Caco-2 (cell line): ENCODE measurements around the gene PTH1R. TPM values are rescaled to one million over a fixed set of nuclear protein-coding genes. Genes with fewer than 3 reads are reported as not detected.

Source experiments
- BruUV-seq: library from RNA; stranded (reverse); fragments of 400-500 nt; replicated peaks from 2 replicates; lab custom pipeline; 2021; lab: Mats Ljungman, UMichigan
- CTCF ChIA-PET: fragments of 300-600 bp; sonication (Branson Sonifier 250); formaldehyde crosslinking; loops from one replicate; lab custom pipeline; 2022; ENCODE audit warnings: antibody characterized with exemption; lab: Charles Lee
- POLR2A ChIA-PET: fragments of 300-600 bp; sonication (Branson Sonifier 250); formaldehyde crosslinking; loops from one replicate; lab custom pipeline; 2022; ENCODE audit warnings: antibody characterized with exemption; lab: Charles Lee
- DNase-seq, 2 experiments: peaks; one replicate each; pipeline versions ENCODE4 v3.0.0 to v3.0.0-alpha.2; 2020 to 2022
- H3K27me3 ChIP-seq: replicated peaks from 2 replicates; pipeline ENCODE4 v1.6.0; 2011; ENCODE audit warnings: low read length; ENCODE audit not compliant: control insufficient read depth, insufficient read depth
- H3K36me3 ChIP-seq: 2 replicates; pipeline ENCODE4 v1.5.1; 2011; ENCODE audit warnings: low read length; ENCODE audit not compliant: control insufficient read depth, insufficient read depth
- H3K4me1 ChIP-seq: fragments of 250-450 bp; sonication (Bioruptor Pico); 2 replicates; pipeline ENCODE4 v1.5.1; 2020; ENCODE audit warnings: mild to moderate bottlenecking
- H3K4me3 ChIP-seq: 2 replicates; pipeline ENCODE4 v1.5.1; 2011; ENCODE audit warnings: low read depth, mild to moderate bottlenecking, control low read depth, low read length
- H3K9me3 ChIP-seq: fragments of 250-450 bp; sonication (Bioruptor Pico); 2 replicates; pipeline ENCODE4 v1.5.1; 2020; ENCODE audit warnings: mild to moderate bottlenecking, moderate library complexity
- H3K27ac Mint-ChIP-seq: one replicate; pipeline ENCODE4 v1.8.0; 2022; ENCODE audit warnings: mixed read lengths; ENCODE audit not compliant: unreplicated experiment
- H3K27me3 Mint-ChIP-seq: one replicate; pipeline ENCODE4 v1.8.0; 2022; ENCODE audit warnings: mixed read lengths; ENCODE audit not compliant: insufficient read depth, unreplicated experiment
- H3K36me3 Mint-ChIP-seq: one replicate; pipeline ENCODE4 v1.8.0; 2022; ENCODE audit warnings: mild to moderate bottlenecking, mixed read lengths; ENCODE audit not compliant: insufficient read depth, unreplicated experiment
- H3K4me1 Mint-ChIP-seq: one replicate; pipeline ENCODE4 v1.8.0; 2022; ENCODE audit warnings: low read depth, mixed read lengths; ENCODE audit not compliant: unreplicated experiment
- H3K4me3 Mint-ChIP-seq: one replicate; pipeline ENCODE4 v1.8.0; 2022; ENCODE audit warnings: mild to moderate bottlenecking, moderate library complexity, mixed read lengths; ENCODE audit not compliant: unreplicated experiment
- H3K9me3 Mint-ChIP-seq: one replicate; pipeline ENCODE4 v1.8.0; 2022; ENCODE audit warnings: mixed read lengths; ENCODE audit not compliant: unreplicated experiment
- CTCF ChIP-seq, 2 experiments: fragments of 200-600 bp in 1 of 2; IDR thresholded peaks; 1 replicate in 1 of 2; 2 replicates in 1 of 2; pipeline versions ENCODE4 v1.5.1 to v1.8.0; 2011 to 2022; ENCODE audit warnings: antibody characterized with exemption in 1 of 2, control low read depth in 1 of 2, inconsistent platforms in 1 of 2, low read depth in 1 of 2, low read length in 1 of 2, mild to moderate bottlenecking in 1 of 2, moderate library complexity in 1 of 2; ENCODE audit not compliant: insufficient read depth in 1 of 2, severe bottlenecking in 1 of 2, unreplicated experiment in 1 of 2
- intact Hi-C: fragments of 100-400 bp; cut with micrococcal nuclease; formaldehyde crosslinking; loops from one replicate; pipeline ENCODE4 v1.10.0; 2022; ENCODE audit not compliant: unreplicated experiment
- total RNA-seq: library from RNA; stranded (reverse); gene quantifications from 2 replicates; pipeline ENCODE4 v1.2.3, GENCODE V29; 2022

Gene PTH1R
- total RNA-seq, 1 experiment from 2014 or later = 5.1 TPM

GRCh38 chr3:46865546-46865945 is 12.0 kb upstream of the PTH1R start:
- Mint-ChIP-seq H3K4me1 (peaks cover 22% of the 10 kb centered on the region), H3K4me3 (no peak overlapping the region), H3K27me3 (no peaks in the 10 kb centered on the region), H3K36me3 (no peaks in the 10 kb centered on the region), H3K9me3 (no peaks in the 10 kb centered on the region), H3K27ac (no peak overlapping the region)
- no peak for DNase-seq
- ChIA-PET POLR2A (no interaction called here), CTCF (no interaction called here)
- Histone ChIP-seq H3K27me3 (no peaks in the 10 kb centered on the region), H3K9me3 (no peaks in the 10 kb centered on the region), H3K36me3 (no peaks in the 10 kb centered on the region), H3K4me3 (no peak overlapping the region), H3K4me1 (peaks cover 33% of the 10 kb centered on the region)
- BruUV-seq = no TSS peak
- no peak for TF ChIP-seq CTCF (IDR thresholded peaks at IDR 0.05; ENCODE audit: insufficient read depth in 1 of 2, low read depth in 1 of 2, low read length in 1 of 2, severe bottlenecking in 1 of 2, unreplicated experiment in 1 of 2)
- intact Hi-C loops = loop anchor here (2.0 kb wide), 1 partner anchor 13 kb away; no protein-coding TSS in a partner anchor

GRCh38 chr3:46866032-46866595 is 11.4 kb upstream of the PTH1R start:
- POLR2A ChIA-PET = no interaction called here
- no TSS peak for BruUV-seq
- TF ChIP-seq CTCF (IDR thresholded peaks at IDR 0.05; ENCODE audit: insufficient read depth in 1 of 2, low read depth in 1 of 2, low read length in 1 of 2, severe bottlenecking in 1 of 2, unreplicated experiment in 1 of 2) = no peak
- Histone ChIP-seq H3K4me1 (peaks cover 33% of the 10 kb centered on the region), H3K4me3 (no peak overlapping the region), H3K9me3 (no peaks in the 10 kb centered on the region), H3K27me3 (no peaks in the 10 kb centered on the region), H3K36me3 (no peaks in the 10 kb centered on the region)
- H3K4me1 Mint-ChIP-seq = peaks cover 22% of the 10 kb centered on the region
- H3K27ac Mint-ChIP-seq = no peak overlapping the region
- H3K4me3 Mint-ChIP-seq = no peak overlapping the region
- no peak for DNase-seq
- intact Hi-C loops = loop anchor here (1.0 to 2.0 kb wide), 2 partner anchors 29 to 43 kb away; no protein-coding TSS in a partner anchor
- H3K27me3 Mint-ChIP-seq = no peaks in the 10 kb centered on the region
- CTCF ChIA-PET = no interaction called here
- H3K36me3 Mint-ChIP-seq = no peaks in the 10 kb centered on the region
- H3K9me3 Mint-ChIP-seq = no peaks in the 10 kb centered on the region

GRCh38 chr3:46866720-46867549 is 10.6 kb upstream of the PTH1R start:
- Histone ChIP-seq H3K36me3 (no peaks in the 10 kb centered on the region), H3K9me3 (no peaks in the 10 kb centered on the region), H3K27me3 (no peaks in the 10 kb centered on the region), H3K4me3 (no peak overlapping the region), H3K4me1 (peaks cover 33% of the 10 kb centered on the region)
- no peak overlapping the region for H3K27ac Mint-ChIP-seq
- BruUV-seq = no TSS peak
- CTCF ChIA-PET = interaction anchor here (0.5 to 2.1 kb wide), 3 partner anchors 28 to 48 kb away, joined by 3 to 12 read pairs (median 4); no protein-coding TSS in a partner anchor
- H3K27me3 Mint-ChIP-seq = no peaks in the 10 kb centered on the region
- peaks cover 22% of the 10 kb centered on the region for H3K4me1 Mint-ChIP-seq
- no peak overlapping the region for H3K4me3 Mint-ChIP-seq
- no peaks in the 10 kb centered on the region for H3K36me3 Mint-ChIP-seq
- TF ChIP-seq CTCF (IDR thresholded peaks at IDR 0.05; ENCODE audit: insufficient read depth in 1 of 2, low read depth in 1 of 2, low read length in 1 of 2, severe bottlenecking in 1 of 2, unreplicated experiment in 1 of 2) = peak; percentile 80 to 94
- H3K9me3 Mint-ChIP-seq = no peaks in the 10 kb centered on the region
- POLR2A ChIA-PET = no interaction called here
- DNase-seq = peak; percentile 69 to 80
- intact Hi-C loops = loop anchor here (1.0 to 2.0 kb wide), 2 partner anchors 28 to 42 kb away; no protein-coding TSS in a partner anchor
